Peyer's patch (tissue), 4 donors: ENCODE measurements around the gene KMO.

Experiments used
- CTCF ChIP-seq, 6 experiments: fragments of 450-650 bp in 4 of 6; fragments of 200-600 bp in 2 of 6; sonication (generic) in 1 of 6; IDR thresholded peaks; one replicate each; pipeline ENCODE4 v1.5.1; 2017 to 2019; ENCODE audit warnings: antibody characterized with exemption in 6 of 6, mild to moderate bottlenecking in 3 of 6, moderate library complexity in 1 of 6
- POLR2A ChIP-seq, 2 donors: fragments of 450-650 bp; IDR thresholded peaks; one replicate each; pipeline ENCODE4 v1.5.1; 2017; ENCODE audit warnings: antibody characterized with exemption in 2 of 2, mild to moderate bottlenecking in 2 of 2, moderate library complexity in 2 of 2

- TF ChIP-seq CTCF (IDR thresholded peaks at IDR 0.05) (no peak), POLR2A (IDR thresholded peaks at IDR 0.05) (no peak)
Observed at GRCh38 chr1:241644259-241644658, 112.1 kb downstream of the KMO start.
